ENCODE results near the gene HDAC4.

The HDAC4 gene

DNA sequence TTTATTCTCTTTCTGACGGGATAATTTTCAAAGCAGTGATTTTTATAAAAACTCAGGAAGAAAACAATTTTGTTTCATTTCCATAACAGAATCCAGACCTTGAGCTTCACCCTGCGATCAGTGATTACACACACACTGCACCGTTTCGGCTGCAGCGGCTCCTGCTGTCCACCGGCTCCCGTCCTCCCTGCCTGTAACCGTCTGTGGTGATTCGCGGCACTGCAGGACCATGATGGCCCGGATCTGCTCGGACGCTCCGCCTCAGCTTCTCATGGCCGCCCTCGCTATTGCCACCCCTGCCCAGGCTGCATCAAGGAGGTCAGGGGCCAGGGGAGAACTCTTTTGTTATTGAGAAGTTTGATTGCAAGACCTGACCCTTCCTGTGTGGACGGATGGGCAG is 306.9 kb downstream of the HDAC4 start:
- no peak for DNase-seq

DNA sequence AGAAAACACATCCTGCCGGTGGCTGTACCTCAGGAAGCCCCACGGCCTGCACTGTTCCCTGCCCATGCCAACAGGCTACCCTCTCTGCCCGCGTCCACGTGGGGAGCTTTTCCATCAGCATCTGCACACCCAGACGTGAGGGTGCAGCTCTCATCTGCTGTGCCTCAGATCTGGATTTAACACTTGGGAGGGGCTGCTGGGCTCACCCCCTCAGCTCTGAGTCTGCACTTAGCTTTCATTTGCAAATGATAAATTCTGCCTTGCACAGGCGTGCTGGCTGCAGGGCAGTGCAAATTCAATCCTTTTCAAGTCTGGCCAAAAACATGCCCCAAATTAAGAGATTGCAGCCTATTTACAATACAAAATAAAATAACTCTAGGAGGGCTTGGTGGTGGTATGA is 307.3 kb downstream of the HDAC4 start:
- DNase-seq: no peak

DNA sequence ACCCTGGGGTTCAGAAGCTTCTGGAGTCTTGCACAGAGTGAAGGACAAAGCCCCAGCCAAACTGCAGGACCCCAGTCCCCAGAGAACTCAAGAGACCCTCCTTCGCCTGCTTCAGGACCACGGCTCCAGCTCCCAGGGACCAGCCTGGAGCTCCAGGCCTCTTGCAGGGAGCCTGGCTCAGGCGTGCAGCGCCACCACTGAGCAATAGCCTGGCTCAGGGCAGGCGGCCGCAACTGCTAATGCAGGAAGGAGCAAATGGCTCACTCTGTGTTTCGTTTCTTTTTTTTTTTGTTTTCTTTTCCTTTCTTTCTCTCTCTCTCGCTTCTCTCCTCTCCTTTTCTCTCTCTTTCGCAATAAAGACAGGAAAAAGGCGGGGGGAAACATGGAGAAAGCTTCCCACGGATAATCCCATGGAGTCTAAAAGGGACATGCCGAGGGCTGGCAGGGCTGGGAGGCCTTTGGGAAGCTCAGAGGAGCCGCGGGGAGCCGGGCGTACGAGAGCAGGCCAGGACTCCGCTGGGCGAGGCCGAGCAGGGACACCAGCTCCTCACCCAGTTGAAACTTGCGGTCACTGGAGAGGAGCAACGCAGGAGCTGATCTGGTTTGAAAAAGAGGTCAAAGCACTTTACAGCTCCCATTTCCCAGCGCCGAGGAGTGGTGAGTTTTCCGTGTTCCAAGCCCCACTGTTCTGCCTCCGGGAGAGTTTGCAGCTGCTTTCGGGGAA is 308.1 kb downstream of the HDAC4 start:
- DNase-seq: no peak

DNA sequence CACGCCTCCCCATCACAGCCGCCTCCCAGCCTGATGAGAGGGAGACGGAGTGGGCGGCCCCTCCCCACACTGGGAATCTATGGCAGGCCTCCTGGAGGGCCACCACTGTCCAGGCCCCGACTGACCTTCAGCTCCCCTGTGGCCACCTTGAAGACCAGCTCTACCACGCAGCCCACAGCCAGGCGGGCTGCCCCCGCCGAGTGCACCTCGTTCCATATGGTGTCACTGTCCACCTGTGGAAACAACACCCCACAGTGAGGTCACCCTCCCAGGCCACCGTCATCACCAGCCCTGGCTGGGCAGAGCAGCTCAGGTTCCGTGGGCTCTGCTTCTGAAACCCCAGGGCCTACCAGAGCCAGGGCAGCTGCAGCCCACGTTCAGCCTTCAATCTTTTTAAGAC is 310.9 kb downstream of the HDAC4 start:
- DNase-seq: no peak

DNA sequence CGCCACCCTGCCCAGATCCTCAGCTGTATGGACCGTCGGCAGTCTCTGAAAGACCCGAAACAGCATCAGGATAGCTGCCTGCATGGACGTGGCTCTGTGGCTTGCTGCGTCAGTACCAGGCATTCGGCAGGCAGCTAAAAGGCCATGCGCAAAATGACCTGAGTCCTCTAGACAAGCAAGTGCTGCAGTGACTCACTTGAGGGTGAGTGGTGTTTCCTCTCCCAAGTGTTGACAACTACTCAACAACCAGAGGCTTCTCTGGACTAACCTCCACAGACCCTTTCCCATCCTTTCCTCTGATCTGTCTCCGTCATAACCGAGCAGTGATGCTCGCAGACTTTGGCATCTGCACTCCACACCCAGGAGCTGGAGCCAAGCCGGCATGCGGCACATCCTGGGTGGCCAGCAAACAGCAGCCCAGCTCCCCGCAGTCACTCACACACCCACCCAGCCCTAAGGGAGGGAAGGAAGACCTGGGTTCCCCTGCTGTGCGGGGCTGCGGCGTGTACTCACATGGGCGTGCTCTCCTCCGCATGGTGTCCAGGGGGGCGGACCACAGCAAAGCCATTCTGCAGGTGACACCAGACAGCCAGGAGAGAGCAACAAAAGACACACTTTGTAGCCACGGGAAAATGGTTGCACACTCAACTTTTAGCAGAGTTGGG is 313.6 kb downstream of the HDAC4 start:
- DNase-seq: no peak

DNA sequence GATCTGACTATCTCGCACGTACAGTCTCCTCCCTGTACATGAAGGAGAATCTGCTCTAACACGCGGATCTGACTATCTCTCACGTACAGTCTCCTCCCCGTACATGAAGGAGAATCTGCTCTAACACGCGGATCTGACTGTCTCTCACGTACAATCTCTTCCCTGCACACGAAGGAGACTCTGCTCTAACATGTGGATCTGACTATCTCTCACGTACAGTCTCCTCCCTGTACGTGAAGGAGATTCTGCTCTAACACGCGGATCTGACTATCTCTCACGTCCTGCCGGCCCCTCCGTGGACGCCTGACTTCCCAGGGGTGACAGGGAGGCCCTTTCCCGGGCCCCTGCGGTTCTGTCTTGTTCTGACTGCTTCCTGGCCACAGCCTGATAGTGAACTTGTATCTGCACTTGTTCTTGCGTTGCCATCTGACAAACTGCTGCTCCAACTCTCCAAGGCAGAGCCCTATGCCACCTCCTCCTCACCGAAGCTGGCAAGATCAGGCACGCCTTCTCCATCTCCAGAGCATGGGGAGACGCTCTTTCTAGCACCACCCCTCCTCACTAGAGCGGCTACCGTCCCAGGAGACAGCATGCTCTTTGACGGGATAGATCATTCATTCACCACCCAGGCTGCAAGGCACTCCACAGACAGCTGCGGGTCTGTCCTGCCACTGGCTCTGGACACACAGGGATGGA is 314.3 kb downstream of the HDAC4 start:
- no peak for DNase-seq

DNA sequence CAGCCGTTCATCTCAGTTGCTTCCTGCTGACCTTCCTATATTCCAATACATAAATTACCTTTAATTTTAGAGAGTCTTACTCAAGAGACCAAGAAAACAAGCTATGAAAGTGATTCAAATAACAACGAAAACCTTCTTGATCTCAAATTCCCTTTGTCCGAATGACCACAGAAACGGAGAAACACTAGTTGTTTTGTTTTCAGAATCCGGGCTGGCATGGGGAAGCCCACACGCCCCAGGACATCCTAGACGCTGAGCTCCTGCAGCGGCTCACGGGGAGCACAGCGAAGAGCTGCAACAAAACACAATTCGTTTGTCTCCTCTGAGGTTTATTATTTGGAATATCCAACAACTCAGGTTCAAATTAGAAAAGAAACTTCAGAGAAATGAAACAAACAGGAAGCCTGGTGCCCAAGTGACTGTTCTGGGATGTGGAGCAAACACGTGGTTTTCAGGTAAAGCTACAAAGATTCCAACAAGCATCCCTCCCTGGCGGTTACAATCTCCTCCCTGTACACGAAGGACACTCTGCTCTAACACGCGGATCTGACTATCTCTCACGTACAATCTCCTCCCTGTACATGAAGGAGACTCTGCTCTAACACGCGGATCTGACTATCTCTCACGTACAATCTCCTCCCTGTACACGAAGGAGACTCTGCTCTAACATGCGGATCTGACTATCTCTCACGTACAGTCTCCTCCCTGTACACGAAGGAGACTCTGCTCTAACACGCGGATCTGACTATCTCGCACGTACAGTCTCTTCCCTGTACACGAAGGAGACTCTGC is 315.4 kb downstream of the HDAC4 start:
- no peak for DNase-seq

DNA sequence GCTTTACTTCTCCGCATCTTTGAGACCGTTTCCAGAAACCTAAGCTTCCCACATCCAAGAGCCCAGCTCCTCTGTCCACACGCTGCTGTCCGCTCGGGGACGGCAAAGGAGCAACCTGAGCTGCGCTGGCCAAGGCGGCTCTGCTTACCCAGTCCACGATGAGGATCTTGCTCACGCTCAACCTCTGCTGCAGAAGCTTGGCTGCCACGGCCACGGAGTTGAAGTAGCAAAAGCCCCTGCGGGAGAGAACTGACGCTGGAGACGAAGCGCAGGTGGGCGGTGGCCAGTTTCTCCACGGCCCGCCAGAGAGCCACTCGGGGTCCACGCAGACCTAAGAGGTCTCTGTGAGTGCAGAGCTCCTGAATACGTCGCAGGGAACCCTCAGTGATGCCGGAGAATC is 316.8 kb downstream of the HDAC4 start:
- DNase-seq: no peak

DNA sequence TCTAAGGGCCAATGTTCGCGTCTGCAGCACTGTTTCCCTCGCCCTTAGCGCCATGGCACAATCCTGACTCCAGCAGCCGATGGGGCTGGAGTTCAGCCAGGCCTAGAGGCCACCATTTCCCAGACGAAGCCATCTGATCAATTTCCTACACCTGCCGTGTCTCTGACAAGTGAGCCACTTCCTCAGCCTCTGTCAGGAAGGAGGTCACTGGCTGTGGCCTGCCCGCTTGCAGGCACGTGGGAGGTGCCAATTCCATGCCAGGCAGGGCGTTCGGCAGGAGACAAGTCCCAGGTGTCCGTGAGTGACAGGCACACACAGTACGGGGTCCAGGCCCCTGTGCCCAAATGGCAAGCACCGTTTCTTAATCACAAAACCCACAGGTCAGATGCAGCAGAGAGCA is 318.4 kb downstream of the HDAC4 start:
- no peak for DNase-seq

DNA sequence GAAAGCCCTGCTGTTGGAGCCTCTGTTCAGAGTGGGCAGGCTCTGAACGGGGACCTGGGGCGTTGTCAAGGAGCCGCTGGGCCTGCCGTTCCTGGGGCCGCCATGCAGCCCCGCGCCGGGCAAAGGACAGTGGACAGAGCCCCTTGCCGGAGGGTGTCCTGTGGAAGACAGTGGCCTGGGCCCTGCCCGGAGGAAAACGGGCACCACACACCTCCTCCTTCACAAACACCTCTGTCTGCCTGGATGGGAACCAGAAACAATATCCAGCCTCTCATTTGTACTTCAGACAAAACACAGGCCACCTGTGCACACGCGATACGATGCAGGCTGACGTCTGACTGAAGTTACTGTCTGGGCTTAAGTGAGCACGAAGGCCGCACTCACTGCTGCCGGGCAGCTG is 319.2 kb downstream of the HDAC4 start:
- no peak for DNase-seq

DNA sequence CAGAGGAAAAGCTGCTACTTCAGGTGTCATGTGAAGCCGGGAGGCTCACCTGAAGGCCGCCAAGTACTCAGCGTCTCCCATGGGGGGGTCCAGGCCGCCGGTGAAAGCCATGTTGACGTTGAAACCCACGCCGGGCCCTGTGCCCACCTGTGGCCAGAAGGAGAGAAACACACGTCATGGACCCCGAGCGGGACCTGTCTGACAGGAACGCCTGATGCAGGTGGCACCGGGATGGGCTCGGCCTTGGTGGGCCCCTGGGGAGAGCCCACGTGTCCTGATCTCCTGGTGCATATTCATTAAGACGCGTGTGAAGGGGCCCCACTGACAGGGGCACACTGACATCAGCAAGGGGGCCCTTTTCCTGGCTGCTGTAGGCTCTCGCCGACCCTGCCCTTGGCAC is 319.8 kb downstream of the HDAC4 start:
- no peak for DNase-seq

DNA sequence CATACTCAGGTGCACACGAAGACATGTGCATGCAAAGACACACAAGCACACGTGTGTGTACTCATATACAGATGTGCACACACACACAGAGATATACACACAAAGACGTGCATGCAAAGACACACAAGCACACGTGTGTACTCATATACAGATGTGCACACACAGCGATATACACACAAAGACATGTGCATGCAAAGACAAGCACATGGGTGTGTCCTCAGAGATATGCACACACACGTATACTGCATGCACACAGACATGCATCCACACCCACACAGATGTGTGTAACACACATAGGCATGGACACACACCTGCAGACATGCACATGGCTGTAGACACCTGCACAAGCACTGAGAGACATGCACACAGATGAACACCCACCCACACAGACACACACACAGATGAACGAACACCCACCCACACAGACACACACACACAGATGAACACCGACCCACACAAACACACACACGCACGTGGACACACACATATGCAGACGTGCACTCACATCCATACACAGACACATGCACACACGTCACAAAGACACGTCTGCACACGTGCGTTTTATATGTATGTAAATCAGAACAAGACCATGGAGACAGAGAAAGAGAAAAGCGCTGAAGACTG is 321.0 kb downstream of the HDAC4 start:
- no peak for DNase-seq

DNA sequence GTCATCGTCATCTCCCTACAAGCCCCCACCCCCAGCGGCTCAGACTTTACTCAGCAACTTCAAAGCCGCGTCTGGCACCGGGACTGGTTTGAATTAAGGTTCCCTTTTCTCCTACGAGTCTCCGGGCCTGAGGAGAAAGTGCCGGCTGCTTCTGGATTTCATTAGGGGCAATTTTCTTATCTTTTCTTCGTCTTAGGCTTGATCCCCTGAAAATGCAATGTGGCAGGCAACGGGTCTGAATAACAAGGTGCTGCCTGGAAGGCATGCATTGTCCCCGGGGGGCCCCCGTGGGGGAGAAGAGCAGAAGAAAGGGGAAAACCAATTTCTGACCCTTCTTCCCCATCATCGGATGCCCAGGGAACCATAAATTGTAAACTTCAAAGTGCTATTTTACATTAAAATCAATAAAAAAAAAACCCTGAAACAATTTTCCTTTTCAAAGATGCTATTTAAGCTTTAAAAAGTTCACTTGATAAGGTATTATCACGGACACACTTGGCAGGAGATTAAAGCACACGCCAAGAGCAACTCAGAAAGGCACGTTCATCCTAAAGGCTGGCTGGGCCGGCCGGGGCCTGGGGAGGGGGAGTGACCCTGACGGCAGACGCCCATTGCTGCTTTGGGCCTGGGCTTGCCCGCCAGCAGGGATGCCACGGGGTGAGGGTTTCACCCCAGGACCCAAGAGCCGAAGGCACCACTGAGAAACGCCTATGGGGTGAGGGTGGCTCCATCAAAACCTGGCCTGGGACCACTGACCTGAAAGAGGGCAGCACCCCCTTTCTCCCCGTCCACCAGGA is 322.5 kb downstream of the HDAC4 start:
- DNase-seq: no peak

DNA sequence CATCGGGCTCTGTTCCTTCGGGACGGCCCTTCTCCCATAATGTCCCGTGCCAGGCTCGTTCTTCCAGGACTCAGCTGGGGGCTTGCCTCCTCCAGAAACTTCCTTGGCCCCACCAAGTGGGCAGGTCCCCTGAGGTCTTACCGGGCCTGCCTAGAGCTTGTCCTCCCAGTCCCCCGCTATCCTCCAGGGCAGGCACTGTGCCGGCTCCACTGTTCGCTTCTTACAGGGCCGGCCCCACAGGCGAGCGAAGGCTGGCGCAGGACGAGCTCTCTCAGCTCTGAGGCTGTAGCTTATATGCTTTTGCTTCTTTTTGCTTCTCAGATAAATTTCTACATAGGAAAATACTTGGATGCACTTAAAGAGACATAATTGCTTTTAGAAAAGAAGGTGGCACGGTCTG is 323.6 kb downstream of the HDAC4 start:
- DNase-seq: no peak

DNA sequence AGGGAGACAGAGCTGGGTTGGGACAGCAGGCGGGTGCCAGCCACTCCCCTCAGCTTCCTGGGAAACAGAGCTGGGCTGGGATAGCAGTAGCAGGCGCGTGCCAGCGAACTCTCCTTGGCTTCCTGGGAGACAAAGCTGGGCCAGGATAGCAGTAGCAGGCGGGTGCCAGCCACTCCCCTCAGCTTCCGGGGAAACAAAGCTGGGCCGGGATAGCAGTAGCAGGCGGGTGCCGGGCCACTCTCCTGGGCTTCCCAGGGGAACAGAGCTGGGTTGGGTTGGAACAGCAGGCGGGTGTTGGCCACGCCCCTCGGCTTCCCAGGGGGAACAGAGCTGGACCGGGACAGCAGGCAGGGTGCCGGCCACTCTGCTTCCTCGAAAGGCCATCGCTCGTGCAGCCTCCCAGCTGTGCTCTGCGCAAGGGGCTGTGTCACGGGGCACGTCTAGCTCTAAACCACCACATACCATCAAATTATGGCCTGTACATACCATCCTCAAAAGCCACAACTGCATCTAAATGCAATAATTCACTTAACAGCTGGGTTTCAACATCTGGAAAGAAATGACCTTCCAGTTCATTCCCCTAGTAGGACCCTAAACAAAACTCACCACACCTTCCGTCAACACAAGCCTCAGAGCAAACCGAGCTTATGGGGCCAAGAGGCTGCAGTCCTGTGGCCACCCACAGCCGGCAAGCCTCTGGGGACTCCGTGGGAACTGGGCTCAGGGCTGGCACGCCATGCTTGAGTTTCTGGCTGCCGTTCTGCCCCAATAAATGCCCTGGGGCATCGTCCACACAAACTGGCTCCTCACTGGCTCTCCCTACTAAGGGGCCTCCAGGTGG is 324.7 kb downstream of the HDAC4 start:
- no peak for DNase-seq

DNA sequence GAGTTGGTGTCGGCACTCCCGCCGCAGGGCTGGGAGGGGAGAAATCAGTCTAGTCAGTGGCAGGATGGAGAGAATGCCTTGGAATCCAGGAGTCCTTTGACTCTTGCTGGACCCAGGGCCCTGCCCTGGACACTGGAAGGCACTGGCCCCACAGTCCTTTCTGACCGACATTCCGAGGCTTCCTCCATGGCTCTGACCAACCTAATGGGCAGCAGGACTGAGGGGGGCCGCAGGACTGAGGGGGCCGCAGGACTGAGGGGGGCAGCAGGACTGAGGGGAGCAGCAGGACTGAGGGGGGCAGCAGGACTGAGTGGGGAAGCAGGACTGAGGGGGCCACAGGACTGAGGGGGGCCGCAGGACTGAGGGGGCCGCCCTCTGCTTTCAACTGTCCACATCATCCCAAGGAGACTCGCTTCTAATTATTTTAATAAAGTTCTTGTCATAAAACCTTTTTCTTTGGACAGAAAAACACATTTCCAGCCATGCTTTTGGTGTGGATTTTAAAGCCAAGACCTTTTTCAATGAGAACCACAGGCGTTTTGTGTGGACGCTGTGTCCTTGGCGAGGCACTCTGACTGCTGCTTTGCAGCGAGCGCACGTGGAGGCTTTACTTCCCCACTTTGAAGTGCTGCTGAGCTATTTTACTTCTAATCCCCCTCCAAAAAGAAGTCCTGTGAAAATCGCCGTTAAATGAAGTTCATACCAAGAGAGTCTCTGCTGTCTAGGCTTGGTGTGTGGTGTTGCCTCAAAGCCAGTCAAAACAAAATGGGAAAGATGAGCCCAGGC is 326.9 kb downstream of the HDAC4 start:
- no peak for DNase-seq

DNA sequence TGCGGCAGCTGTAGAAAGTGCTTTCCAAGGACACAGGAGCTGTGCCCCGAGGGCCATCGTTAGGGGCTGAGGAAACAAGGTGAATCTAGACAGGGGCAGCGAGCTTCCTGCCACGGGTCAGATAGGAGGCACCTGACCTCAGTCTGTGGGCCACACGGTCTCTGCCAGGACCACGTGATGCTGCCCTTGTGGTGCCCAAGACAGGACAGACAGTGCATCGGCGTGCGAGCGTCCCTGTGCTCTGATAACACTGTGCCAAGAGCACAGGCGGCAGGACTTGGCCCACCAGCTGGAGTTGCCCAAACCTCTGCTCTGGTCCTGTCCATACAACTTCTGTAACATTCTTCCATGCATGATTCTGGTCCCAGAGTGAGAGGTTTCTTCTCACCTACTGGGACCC is 327.6 kb downstream of the HDAC4 start:
- DNase-seq: no peak

DNA sequence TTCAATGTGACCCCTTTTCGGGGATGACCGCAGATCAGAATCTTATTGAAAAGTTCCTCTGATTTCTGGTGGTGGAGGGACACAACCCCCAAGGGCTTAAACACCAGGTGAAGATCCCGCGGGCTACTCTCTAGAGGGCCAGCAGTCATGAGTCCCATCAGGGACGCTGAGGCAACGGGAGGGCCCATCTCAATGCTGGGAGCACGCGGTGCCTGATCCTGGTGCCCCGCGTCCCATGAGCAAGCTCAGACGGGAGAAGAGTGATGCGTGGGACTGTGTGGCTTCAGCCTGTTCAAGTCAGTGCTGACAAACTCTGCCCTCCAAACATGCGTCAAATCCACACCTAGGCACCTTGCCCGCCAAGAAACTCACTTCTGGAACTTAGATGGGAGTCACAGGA is 328.0 kb downstream of the HDAC4 start:
- DNase-seq: no peak

DNA sequence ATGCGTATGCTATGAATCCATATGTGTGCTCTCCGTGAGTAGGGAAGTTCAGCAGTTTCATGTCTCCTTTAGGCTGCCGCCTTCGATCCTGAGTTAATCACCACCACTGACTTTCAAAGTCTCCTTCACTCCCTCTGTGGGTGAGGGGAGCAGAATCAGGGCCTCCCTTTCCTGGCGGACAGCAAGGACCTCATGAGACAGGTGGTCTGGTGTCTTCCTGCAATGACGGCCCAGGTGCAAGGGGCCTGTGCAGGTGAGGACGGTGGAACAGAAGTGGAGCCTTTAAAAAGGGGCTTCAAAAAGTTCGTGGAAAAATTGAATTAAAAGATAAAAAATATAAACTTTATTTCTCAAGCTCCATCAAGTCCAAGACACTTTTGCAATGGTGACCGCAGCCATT is 330.4 kb downstream of the HDAC4 start:
- DNase-seq: no peak
